GM23338 (cell line): ENCODE measurements around the gene KPNA5.

Experiments used
- CREB1 ChIP-seq: fragments of 250-450 bp; sonication (Bioruptor Pico); IDR thresholded peaks from 2 replicates; pipeline ENCODE4 v1.5.0; 2020; ENCODE audit warnings: low read depth, mild to moderate bottlenecking, moderate library complexity
- EZH2 ChIP-seq: fragments of 200-600 bp; sonication (generic); IDR thresholded peaks from one replicate; pipeline ENCODE4 v1.8.0; 2017; ENCODE audit warnings: antibody characterized with exemption, mild to moderate bottlenecking, low read depth; ENCODE audit not compliant: unreplicated experiment
- EZH2phosphoT487 ChIP-seq: fragments of 200-600 bp; sonication (generic); IDR thresholded peaks from one replicate; pipeline ENCODE4 v1.8.1; 2018; ENCODE audit warnings: antibody characterized with exemption; ENCODE audit not compliant: unreplicated experiment
- JUNB ChIP-seq: IDR thresholded peaks from one replicate; pipeline ENCODE4 v1.6.1; 2016; ENCODE audit warnings: antibody characterized with exemption; ENCODE audit not compliant: unreplicated experiment
- POLR2AphosphoS5 ChIP-seq: IDR thresholded peaks from 2 replicates; pipeline ENCODE4 v1.6.1; 2016; ENCODE audit warnings: antibody characterized with exemption, low read depth
- REST ChIP-seq: IDR thresholded peaks from one replicate; pipeline ENCODE4 v1.6.1; 2018; ENCODE audit warnings: antibody characterized with exemption; ENCODE audit not compliant: unreplicated experiment
- ZNF114 ChIP-seq: fragments of 250-450 bp; sonication (Bioruptor Pico); IDR thresholded peaks from 2 replicates; pipeline ENCODE4 v1.5.0; 2020; ENCODE audit warnings: mild to moderate bottlenecking, moderate library complexity
- TF ChIP-seq, protein P1 (sequence below), 2 experiments: fragments of 200-600 bp in 1 of 2; sonication (generic) in 1 of 2; conservative IDR thresholded peaks; 2 replicates each; pipeline versions ENCODE4 v1.5.1 to v1.6.1; 2016 to 2017; ENCODE audit warnings: antibody characterized with exemption in 2 of 2, low read depth in 2 of 2, mild to moderate bottlenecking in 2 of 2, moderate library complexity in 1 of 2

GRCh38 chr6:116764629-116764960, 83.6 kb downstream of the KPNA5 start:
- TF ChIP-seq, protein P1, sequence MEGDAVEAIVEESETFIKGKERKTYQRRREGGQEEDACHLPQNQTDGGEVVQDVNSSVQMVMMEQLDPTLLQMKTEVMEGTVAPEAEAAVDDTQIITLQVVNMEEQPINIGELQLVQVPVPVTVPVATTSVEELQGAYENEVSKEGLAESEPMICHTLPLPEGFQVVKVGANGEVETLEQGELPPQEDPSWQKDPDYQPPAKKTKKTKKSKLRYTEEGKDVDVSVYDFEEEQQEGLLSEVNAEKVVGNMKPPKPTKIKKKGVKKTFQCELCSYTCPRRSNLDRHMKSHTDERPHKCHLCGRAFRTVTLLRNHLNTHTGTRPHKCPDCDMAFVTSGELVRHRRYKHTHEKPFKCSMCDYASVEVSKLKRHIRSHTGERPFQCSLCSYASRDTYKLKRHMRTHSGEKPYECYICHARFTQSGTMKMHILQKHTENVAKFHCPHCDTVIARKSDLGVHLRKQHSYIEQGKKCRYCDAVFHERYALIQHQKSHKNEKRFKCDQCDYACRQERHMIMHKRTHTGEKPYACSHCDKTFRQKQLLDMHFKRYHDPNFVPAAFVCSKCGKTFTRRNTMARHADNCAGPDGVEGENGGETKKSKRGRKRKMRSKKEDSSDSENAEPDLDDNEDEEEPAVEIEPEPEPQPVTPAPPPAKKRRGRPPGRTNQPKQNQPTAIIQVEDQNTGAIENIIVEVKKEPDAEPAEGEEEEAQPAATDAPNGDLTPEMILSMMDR (conservative IDR thresholded peaks at IDR 0.05; ENCODE audit: low read depth in 2 of 2) = no peak
- TF ChIP-seq POLR2AphosphoS5 = no peak
- no peak for TF ChIP-seq REST
- TF ChIP-seq EZH2 = peak; percentile 29
- no peak for TF ChIP-seq CREB1 (CRISPR knock-in tag)
- no peak for TF ChIP-seq JUNB
- TF ChIP-seq EZH2phosphoT487 = no peak
- no peak for TF ChIP-seq ZNF114 (CRISPR knock-in tag)
